Activated T-cell treated with anti-CD3 and anti-CD28 coated beads, Interleukin-2, amount 50 U/mL, for 1 hour (primary cell): ENCODE results near the gene CADPS.

Experiments used
- DNase-seq: peaks from one replicate; pipeline ENCODE4 v3.0.0-alpha.2; 2020

Gene CADPS

DNA sequence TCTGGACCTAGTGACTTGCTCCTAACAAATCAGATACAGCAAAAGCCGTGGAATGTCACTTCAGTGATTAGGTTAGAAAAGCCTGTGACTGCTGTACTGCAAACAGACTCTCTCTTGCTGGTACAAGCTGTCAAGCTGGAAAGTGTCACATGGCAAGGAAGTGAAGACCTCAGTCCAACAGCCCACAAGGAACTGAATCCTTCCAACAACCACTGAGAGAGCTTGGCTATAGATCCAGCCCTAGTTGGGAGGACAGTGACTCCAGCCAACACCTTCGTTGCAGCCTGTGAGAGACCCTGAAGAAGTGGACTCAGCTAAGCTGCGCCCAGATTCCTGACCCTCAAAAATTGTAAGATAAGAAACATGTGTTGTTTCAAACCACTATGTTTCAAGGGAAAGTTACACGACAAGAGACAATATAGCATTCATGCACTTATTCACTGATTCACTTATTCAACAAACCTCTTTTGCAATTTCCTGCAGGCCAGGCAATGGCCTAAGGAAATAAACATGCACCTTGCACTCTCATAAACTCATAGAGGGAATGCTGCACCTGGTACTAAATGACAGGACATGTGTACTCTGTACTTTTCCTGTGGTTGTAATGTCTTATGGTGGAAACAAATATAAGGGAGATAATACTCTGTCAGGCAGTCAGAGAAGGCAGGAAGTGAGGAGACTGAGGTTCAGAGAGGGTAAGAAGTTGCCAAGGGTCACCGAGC lies 142.9 kb downstream of the CADPS start:
- DNase-seq = no peak

DNA sequence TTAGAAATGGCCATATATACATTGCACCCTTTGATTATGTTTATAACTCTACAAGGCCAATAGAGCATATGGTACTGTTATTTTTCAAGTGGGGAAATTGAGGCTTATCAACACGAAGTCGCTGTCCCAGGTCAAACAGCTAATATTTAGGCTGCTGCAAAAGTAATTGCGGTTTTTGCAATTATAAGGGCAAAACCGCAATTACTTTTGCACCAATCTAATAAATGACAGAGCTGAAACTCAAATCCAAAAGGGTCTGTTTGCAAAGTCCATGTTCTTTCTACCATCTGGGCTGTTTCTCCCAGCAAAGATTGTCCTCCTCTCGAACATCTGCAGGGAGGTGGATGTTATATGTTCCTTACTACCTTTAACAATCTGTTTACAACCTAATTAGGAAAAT lies 147.2 kb downstream of the CADPS start:
- DNase-seq = no peak

DNA sequence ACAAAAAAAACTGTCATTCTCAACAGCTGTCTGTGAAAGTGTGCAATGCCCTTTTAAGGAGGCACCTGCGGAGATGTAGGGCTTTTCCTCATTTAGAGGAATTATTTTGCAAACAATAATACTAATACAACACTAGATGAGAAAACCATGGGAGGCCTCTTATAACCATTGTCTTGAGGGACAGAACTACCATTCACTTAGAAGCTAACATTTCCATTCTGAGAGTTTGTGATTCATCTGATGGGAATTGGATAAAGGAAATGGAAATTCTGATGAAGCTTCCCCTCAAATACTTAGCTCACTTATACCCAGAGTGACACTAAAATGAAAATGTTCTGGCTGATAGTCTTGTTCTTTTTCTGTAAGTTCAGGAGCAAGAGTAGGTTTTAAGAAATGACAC lies 147.7 kb downstream of the CADPS start:
- no peak for DNase-seq

DNA sequence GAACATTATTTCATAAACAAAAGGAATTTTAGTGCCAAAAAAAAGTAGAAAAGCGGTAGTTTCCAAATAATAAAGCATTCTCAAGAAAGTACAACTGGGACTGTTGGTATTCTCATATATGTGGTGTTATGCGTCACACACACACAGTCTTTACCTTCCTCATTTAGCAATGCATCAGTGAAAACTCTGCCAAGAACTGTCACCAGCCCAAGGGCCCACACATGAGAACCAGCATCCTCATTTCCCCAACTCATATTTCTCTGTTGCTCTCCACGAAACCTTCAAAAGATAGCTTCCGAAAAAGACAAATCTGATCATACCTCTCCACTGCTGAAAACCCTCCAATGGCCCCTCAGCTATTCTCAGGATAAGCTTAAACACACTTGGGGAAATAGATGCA lies 150.7 kb downstream of the CADPS start:
- DNase-seq = no peak

GRCh38 chr3:62723914-62724217 lies 151.3 kb downstream of the CADPS start:
- DNase-seq = no peak

- no peak for DNase-seq
Observed at GRCh38 chr3:62723166-62723913, 151.9 kb downstream of the CADPS start.

GRCh38 chr3:62722344-62722743 lies 152.9 kb downstream of the CADPS start:
- DNase-seq = no peak

- no peak for DNase-seq
Observed at GRCh38 chr3:62718515-62719320, 156.5 kb downstream of the CADPS start.

DNA sequence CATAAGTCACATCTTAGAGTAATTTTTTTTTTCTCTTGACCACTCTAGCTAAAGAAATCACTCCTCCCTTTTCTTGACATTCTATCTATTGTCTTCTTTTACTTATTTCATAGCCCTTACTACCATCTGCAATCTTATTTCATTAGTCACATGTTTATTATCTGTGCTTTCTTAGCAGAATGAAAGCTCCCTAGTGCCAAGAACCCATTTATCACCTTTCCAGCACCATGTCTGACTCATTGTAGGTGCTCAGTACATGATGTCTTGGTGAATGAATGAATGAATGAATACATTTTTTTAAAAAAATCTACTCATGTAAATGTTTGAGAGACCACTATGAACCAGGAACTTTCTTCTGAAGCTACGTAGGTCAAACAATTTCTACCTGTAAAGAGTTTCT lies 157.2 kb downstream of the CADPS start:
- DNase-seq = no peak

DNA sequence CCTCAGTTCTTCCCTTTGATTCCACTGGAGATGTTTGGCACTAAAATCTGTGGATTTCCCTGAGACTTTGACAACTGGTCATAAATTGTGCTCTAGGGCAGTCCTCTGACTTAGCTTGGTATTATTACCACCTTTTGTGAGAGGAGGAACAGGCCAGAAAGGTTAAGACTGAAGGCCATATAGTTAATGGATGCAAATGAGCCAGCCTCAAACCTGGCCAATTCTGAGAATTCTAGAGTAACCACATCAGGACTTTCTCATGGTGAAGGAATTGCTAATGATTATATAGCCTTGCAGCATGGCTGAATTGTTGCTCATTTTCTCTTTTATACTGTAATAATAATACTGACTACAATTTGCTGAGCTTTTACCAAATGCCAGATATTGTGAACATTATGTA lies 162.5 kb downstream of the CADPS start:
- DNase-seq = no peak

DNA sequence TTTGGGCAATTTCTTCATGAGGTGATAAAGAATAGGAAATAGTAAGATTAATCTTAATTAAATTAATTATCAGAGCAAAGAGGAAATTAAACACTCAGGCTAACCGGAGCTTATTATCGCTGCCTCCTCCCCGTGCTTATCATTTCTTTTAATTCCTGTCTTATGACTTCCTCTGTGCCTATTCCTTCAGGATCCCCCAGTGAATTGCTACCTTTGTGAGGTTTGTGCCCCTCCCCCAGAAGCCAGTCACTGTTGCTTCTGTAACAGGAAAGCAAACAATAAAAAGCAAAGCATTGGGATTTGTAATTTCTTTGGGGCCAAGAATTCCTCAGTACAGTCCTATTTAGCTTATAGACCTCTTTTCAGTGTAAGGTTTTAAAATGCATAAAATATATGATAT lies 164.5 kb downstream of the CADPS start:
- no peak for DNase-seq

DNA sequence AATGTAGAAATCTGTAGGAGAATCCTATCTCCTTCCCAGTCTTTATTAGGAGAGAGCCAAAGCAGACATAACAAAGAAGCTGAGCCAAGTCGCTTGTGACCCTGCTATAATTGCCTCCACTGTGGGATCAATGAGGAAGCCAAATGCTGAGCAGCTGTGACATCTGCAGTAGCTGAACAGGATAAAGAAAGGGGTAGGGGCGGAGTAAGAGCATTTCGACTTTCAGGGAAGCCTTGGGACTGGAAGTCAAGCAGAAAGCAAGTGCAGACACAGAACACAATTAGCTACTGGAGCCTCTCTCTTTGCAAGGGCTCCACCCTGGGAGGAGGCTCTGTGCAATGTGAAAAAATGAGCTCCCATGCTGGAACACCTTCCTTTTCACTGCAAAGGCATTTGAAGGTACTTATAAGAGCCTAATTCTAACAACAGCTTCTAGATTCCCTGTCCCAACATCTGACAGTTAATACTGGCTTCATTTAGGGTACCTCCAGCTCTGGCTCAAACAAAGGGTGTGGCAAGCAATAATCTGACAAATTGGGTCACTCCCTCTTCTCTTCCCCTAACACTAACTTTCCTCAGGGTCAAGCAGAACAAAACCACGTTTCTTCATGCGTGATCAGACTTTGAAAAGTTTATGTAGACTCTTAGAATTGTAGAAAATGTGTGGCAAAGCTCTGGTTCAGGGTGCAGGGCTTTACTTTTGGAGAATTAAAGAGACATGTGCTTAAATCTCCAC lies 166.4 kb downstream of the CADPS start:
- DNase-seq = no peak

GRCh38 chr3:62705721-62706120 lies 169.5 kb downstream of the CADPS start:
- no peak for DNase-seq

DNA sequence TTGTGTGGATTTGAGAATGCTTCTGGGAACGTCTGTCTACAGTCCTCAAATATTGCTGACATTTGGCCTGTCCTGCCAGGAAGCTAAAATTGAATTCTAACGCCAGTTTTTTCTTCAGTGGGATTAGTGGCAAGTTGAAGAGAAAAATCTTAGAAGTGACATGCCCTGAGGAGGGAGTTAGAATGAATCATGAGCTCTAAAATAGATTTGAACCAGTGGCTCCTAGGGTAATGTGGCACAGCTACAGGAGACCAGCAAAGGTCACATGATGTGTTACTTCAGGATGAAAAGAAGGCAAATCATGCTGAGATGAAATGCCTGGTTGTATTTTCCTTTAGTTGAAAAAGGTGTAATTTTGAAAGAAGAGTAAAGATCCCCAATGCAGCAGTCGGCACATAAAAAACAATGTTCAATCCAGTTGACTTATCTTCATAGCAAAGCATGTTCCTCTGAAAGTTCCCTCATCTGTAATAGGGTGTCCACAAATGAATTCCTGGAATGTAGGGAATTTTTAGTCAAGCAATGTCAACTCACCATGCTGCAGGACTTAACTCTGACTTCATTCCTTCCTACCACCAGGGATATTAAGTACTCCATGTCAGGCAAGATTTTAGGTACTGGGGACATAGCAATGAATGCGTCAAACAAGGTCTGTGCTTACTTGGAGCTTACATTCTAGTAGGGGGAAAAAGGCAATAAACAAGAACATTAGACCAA lies 171.6 kb downstream of the CADPS start:
- no peak for DNase-seq

DNA sequence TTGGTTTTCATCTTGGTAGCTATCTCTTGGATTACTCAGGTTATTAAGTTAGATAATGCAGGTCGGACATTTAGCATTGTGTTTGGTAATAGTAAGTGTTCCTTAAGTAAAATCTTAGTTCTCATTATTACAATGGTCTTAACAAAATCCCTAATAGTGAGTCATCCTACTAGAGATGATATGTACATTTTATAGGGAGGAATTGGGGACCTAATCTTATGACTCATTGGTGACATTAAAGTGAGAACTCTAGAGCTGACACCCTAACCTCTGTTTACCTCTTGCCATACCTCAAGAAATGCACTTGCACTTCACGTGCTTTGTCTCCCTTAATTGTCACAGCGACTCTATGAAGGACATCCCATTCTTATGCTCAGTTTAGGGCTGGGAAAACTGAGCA lies 174.9 kb downstream of the CADPS start:
- no peak for DNase-seq

- no peak for DNase-seq
Observed at GRCh38 chr3:62699728-62700127, 175.5 kb downstream of the CADPS start.

- no peak for DNase-seq
Observed at GRCh38 chr3:62696011-62696410, 179.2 kb downstream of the CADPS start.

DNA sequence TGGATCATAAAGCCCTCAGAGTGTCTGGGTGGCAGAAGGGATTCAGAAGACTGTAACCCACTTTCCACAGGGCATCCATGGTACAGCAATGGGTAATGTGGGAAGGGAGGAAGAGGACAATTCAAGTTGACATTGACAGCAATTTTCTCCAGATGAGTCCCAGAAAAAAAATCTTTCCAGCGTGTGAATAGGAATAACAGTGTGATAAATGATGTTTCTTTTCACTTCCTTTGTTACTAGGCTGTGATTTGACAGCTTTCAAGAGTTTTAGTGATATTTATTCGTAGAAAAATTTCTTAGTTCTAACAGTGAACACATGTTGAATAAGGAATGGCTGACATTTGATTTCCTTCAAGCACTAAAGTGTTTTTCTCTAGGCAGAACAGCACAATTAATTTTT lies 186.4 kb downstream of the CADPS start:
- no peak for DNase-seq

DNA sequence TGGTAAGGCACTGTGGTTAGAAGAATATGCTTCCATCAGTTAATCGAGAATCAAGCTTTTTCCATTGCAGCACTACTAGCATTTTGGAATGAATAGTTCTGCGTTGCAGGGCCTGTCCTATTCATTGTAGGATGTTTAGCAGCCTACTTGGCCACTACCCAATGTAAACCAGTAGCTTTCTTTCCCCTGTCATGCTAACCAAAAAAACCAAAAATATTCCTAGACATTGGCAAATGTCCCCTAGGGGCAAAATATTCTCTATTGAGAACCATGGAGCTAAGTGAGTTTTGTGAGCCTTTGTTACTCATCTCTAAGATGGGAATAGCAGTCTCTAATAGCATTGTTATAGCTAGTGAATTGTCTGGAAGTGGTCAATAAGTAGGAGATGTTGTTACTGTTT lies 187.2 kb downstream of the CADPS start:
- DNase-seq = no peak

DNA sequence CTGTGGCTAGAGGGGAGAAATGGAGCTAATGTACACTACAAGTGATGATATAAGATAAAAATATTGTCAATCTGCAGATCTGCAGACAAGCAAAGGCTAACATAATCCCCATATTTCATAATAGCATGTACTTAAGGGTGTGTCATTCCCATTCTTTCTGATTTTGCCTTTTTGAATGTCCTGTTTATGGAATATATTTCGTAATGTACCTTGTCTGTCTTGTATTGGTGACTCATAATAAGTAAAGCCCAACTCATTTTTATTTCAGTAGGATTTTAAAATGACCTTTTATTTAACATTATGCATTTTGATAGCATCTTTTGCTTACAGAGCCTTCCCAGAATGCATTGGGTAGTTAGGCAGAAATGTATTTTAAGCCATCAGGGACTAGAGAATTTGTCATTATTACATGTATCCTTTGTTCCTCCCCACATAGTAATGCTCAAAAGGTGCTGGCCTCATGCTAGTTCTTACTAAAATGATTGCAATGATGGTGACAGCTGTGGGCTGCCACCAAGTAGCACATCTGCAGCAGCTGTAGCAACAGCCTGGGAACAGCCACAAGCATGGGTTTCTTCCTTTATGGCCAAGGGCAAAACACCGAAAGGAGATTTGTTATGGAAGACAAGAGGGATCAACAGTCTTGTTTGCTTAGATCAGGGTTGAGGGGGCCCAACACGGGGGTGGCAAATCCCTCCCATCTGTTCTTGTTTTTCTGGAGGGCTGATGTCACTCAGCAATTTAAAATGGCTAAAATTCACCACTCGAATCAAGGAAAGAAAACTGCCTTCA lies 188.5 kb downstream of the CADPS start:
- DNase-seq = no peak

- no peak for DNase-seq
Observed at GRCh38 chr3:62682826-62683225, 192.4 kb downstream of the CADPS start.

DNA sequence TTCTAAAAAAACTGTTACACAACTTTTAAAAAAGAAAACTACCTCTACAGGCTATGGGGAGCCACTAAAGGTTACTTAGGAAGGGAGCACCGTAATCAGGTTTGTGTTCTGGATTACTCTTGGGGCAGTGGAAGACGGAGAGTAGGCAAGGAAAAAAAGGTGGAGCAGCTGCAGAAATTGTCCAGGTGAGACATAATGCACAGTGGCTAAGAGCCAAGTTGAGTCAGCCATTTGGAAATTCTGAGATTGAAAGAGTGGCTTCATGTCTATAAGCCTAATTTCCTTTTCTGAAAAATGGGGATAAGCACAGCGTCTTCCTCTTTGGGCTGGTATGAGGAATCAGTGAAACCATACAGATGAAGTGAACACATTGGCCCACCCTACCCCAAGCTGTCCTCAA lies 195.2 kb downstream of the CADPS start:
- no peak for DNase-seq
